ENCODE measurements around the gene CIROP.

DNA sequence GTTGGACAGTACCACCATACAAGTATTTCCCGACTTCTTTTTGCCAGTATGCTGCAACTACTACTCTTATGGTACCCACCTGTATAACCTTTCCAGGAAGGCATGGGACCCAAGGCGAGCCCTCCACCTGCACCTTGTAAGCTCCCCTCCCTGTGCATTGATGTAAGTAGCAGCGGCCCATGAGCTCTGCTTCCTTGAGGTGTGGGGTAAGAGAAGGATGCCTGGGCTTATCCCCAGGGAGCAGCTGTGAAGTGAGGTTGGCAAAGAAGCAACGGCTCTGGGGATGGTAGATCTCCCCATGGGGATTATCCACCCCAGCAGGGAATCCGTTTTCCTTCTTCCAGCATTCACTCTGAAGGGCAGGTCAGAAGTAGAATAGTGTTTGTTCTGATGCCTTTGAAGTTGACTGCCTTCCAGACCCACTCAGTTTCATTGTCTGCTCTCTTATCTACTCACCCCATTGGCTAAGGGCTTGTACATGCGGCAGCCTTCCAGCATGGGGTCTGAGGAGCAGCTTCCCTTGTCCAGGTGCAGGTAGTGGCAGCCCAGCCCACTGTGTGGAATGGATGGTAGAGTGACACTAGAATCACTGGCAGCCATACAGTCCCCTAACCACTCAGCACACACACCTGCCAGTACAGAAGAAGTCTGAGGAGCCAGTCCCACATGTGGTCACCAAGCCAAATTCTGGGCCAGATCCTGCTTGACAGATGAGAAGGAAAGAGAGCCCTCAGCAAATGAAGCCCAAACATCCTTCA is 3.4 kb downstream of the CIROP start:
- TF ChIP-seq, protein P1, sequence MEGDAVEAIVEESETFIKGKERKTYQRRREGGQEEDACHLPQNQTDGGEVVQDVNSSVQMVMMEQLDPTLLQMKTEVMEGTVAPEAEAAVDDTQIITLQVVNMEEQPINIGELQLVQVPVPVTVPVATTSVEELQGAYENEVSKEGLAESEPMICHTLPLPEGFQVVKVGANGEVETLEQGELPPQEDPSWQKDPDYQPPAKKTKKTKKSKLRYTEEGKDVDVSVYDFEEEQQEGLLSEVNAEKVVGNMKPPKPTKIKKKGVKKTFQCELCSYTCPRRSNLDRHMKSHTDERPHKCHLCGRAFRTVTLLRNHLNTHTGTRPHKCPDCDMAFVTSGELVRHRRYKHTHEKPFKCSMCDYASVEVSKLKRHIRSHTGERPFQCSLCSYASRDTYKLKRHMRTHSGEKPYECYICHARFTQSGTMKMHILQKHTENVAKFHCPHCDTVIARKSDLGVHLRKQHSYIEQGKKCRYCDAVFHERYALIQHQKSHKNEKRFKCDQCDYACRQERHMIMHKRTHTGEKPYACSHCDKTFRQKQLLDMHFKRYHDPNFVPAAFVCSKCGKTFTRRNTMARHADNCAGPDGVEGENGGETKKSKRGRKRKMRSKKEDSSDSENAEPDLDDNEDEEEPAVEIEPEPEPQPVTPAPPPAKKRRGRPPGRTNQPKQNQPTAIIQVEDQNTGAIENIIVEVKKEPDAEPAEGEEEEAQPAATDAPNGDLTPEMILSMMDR (IDR thresholded peaks at IDR 0.05): no peak
- no peak for TF ChIP-seq POLR2A (IDR thresholded peaks at IDR 0.05)

All from lower leg skin (tissue), 3 donors.